NCI-H2227 (cell line): ENCODE results near the gene ABCC6.
"Not testable (repeated sequence)": the region's sequence is repeated elsewhere in the genome, so short reads cannot be mapped to it uniquely, and the experiment has no call there.

Source experiments
- DNase-seq: peaks from one replicate; lab custom pipeline; 2025; ENCODE audit not compliant: unreplicated experiment; lab: John Stamatoyannopoulos, UW

The ABCC6 gene

GRCh38 chr16:16162591-16162990 lies 60.7 kb downstream of the ABCC6 start:
- DNase-seq: no peak

- DNase-seq: not testable (repeated sequence)
Observed at GRCh38 chr16:16161840-16162239, 61.5 kb downstream of the ABCC6 start.

GRCh38 chr16:16161319-16161718 lies 62.0 kb downstream of the ABCC6 start:
- DNase-seq: no peak

GRCh38 chr16:16159662-16160061 lies 63.6 kb downstream of the ABCC6 start:
- no peak for DNase-seq

- no peak for DNase-seq
Observed at GRCh38 chr16:16158741-16159374, 64.4 kb downstream of the ABCC6 start.

- no peak for DNase-seq
Observed at GRCh38 chr16:16158082-16158658, 65.1 kb downstream of the ABCC6 start.

GRCh38 chr16:16157166-16157565 lies 66.1 kb downstream of the ABCC6 start:
- DNase-seq: no peak

- no peak for DNase-seq
Observed at GRCh38 chr16:16155234-16155633, 68.1 kb downstream of the ABCC6 start.

- no peak for DNase-seq
Observed at GRCh38 chr16:16154281-16154951, 68.9 kb downstream of the ABCC6 start.

- not testable (repeated sequence) for DNase-seq
Observed at GRCh38 chr16:16153000-16153399, 70.3 kb downstream of the ABCC6 start.

GRCh38 chr16:16151315-16151714 lies 72.0 kb downstream of the ABCC6 start:
- no peak for DNase-seq

- no peak for DNase-seq
Observed at GRCh38 chr16:16150878-16151152, 72.5 kb downstream of the ABCC6 start.

- DNase-seq: no peak
Observed at GRCh38 chr16:16150117-16150877, 73.0 kb downstream of the ABCC6 start.

- no peak for DNase-seq
Observed at GRCh38 chr16:16149710-16150116, 73.6 kb downstream of the ABCC6 start.

GRCh38 chr16:16148755-16149154 lies 74.5 kb downstream of the ABCC6 start:
- no peak for DNase-seq

GRCh38 chr16:16148000-16148599 lies 75.2 kb downstream of the ABCC6 start:
- not testable (repeated sequence) for DNase-seq

- no peak for DNase-seq
Observed at GRCh38 chr16:16147316-16147999, 75.8 kb downstream of the ABCC6 start.

- DNase-seq: no peak
Observed at GRCh38 chr16:16146380-16147315, 76.6 kb downstream of the ABCC6 start.

GRCh38 chr16:16145286-16145685 lies 78.0 kb downstream of the ABCC6 start:
- no peak for DNase-seq

GRCh38 chr16:16144416-16144815 lies 78.9 kb downstream of the ABCC6 start:
- DNase-seq: no peak
